NCI-H82 treated with DMSO at 0.1 percent for 48 hours (cell line): Measurements from ENCODE around the gene TNFRSF4.

Experiments used
- DNase-seq: peaks from one replicate; lab custom pipeline; 2025; ENCODE audit not compliant: unreplicated experiment; lab: John Stamatoyannopoulos, UW

The TNFRSF4 gene

DNA sequence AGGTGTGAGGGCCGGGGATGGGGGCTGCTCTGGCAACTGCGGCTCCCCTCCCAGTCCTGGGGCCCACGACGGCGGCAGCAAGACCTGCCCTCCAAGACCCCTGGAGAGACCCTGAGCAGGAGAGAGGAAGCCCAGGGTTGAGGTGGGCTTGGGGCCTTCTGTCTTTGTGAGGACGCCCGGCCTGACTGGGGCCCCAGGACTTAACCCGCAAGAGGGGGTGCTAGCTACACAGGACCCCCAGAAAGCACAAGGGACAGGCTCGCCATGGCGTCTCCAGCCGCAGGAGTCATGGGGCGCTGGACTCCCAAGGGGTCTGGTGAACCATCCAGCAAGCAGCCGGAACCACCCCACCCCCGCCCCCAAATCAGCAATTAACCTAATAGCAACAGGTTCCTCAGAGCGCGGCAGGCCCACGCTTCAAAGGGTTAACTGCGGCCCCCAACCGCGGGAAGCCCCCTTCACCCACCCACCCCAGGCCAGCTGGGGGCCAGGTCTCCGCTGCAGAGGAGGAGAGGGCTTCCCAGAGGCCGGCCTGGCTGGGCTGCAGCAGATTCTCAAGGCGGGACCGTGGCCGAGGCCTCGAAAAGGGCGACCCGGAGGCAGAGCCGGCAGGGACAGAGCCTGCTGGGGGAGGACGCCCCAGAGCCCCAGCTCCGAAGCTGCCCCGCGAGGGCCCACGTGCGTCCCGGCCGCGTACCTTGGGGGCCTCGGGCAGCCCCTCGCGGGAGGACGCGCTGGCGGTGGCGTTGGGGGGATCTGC, 32.0 kb upstream of the TNFRSF4 start:
- DNase-seq: no peak

GRCh38 chr1:1245178-1245816, 31.3 kb upstream of the TNFRSF4 start:
- no peak for DNase-seq

GRCh38 chr1:1244192-1244811, 30.3 kb upstream of the TNFRSF4 start:
- DNase-seq: no peak

DNA sequence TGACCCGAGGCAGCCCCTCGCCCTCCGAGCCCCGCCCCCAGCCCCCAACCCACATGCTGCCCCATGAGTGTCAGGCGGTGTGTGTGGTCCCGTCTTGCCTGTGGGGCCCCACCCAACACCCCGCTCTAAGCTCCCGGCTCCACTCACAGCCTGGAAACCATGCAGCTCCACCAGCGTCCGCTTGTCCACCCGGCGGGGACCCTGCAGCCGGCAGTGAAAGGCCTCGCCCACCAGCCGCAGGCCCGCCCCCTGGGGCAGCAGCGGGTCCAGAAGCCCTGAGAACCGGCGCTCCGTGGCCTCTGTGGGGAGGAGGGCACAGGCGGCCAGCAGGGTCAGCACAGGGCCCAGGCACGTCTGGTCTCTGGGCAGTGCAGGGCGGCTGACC, 29.8 kb upstream of the TNFRSF4 start:
- DNase-seq: no peak

DNA sequence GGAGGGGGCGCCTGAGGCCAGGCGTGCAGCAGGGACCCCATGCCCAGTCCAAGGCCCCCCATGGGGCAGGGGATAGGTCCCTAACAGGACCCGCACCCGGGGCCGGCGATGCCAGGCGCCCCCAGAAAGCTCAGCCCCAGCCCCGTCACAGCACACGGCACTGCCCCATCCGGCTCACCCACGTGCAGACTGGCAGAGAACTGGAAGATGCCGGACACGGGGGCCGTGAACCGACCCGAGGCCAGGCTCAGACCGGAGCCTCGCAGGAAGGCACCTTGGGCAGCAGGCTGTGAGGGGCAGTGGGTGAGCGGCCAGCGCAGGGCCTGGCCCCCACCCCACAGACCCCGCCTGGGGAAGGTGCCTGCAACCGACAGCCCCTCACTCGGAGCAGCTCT, 29.3 kb upstream of the TNFRSF4 start:
- no peak for DNase-seq

DNA sequence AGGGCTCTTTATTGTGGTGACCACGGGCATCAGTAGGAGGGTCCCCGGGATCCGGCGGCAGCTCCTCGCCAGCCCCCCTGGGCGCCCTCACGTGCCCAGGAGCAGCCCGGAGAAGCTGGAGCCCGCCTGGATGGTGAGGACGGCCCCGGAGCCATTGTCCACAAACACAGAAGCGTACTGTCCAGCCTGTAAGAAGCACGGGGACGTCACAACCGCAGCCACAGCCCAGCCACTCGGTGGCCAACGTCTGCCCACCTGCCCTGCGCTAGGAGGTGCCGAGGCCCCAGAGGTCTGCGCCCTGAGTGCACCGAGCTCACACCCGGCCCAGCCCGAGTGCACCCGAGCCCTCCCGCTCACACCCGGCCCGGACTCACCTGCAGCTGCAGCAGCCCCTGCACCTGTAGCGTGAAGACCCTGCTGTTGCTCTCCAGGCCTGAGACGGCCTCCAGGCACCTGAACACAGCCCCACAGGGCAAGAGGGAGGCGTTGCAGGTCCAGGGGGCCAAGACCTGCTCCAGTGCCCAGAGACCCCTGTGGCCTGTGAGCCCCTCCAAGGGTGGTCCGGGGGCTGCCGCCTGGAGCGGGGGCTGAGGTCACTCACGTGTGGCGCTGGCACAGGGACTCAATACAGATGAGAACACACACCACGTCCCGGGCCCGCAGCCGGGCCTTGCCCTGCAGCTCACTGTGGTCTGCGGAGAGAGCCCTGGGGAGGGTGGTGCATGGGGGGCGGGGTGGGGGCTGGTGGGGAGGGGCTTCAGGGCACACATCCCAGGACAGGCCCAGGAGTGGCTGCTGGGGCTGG, 28.7 kb upstream of the TNFRSF4 start:
- DNase-seq: no peak

GRCh38 chr1:1241588-1242219, 27.8 kb upstream of the TNFRSF4 start:
- DNase-seq: no peak

DNA sequence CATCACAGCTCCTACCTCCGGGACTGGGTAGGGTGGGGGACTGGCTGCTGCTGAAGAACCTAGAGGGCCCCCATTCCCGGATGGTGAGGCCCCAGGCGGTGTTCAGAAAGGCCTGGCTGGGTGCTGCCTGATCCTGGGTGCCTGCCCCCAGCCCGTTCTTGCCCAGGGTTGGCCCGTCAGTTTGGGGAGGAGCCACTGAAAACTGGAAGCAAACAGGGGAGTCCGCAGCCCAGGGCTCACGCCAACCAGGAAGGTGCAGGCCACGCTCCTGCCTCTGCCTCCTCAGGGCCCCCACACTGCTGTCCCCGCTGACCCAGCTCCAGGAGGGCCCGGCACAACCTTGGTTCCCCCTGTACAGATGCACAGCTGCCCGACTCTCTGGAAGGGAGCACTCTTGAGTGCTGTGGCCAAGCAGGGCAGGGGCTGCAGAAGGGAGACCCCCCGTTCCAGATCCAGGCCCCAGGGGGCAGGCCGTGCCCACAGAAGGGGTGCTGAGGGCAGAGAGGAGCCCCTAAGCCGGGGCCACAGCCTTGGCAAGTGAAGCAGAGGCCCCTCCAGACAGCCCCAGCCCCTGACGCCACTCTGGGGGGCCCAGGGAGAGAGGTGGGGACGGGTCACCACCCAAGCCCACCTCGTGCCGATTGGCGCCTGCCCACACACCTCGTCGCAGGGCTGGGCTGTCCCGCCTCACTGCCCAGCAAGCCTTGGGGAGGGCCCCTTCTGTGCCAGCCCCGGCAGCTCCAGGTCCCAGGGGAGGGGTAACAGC, 27.1 kb upstream of the TNFRSF4 start:
- no peak for DNase-seq

DNA sequence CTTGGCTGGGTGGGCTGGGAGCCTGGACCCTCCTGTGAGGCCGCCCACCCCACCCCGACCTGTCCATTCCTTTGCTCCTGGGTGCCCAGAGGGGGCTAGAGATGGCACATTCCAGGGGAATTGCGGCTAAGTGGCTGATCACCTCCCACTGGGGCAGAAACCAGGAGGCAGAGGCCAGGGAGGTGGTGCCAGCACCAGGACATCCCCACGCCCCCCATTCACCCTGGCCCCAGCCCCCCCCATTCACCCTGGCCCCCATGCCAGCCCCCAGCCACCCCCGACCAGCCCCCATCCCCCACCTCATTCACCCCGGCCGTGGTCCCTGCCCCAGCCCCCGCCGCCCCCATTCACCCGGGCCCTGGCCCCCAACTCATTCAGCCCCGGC, 26.4 kb upstream of the TNFRSF4 start:
- DNase-seq: no peak

- no peak for DNase-seq
Measured at GRCh38 chr1:1239614-1240347, 25.8 kb upstream of the TNFRSF4 start.

DNA sequence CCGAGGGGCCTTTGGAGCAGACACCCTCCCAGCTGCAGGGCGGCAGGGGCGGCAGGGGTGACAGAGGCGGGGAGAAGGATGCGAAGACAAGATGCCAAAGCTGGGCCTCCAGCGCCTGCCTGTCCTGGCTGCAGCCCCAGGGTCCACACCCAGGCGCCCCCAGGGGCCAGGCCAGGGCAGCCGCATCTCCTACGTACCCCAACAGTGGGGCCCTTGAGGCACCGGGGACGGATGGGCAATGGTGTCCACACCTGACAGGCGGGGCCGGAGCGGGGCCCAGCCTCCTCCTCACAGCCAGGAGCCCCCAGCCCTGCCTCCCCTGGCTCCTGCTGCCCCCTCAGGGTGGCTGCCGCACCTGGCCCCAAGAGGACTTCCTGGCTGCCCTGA, 25.3 kb upstream of the TNFRSF4 start:
- no peak for DNase-seq

DNA sequence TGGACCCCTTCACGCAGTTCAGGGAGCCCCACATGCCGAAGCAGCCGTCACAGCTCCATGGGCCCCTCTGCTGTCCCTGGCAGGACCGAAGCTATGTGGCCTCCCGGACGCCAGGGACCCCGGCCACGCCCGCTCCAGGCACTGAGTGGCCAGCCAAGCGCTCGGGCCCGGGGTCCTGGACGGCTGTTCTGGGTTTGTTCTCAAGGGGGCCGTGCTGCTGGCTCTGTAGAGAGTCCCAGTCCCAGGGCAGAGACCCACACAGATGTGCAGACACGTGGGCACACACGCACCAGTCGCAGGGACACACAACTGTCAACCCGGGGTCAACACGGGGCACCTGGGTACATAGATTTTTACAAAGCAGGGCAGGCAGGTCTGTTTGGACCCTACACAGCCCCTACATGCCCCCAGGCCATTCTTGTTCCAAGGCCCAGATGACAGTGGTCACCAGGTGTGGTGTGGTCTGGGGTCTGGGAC, 24.8 kb upstream of the TNFRSF4 start:
- DNase-seq: no peak

GRCh38 chr1:1237874-1238701, 24.1 kb upstream of the TNFRSF4 start:
- DNase-seq: no peak

GRCh38 chr1:1236945-1237873, 23.3 kb upstream of the TNFRSF4 start:
- no peak for DNase-seq

DNA sequence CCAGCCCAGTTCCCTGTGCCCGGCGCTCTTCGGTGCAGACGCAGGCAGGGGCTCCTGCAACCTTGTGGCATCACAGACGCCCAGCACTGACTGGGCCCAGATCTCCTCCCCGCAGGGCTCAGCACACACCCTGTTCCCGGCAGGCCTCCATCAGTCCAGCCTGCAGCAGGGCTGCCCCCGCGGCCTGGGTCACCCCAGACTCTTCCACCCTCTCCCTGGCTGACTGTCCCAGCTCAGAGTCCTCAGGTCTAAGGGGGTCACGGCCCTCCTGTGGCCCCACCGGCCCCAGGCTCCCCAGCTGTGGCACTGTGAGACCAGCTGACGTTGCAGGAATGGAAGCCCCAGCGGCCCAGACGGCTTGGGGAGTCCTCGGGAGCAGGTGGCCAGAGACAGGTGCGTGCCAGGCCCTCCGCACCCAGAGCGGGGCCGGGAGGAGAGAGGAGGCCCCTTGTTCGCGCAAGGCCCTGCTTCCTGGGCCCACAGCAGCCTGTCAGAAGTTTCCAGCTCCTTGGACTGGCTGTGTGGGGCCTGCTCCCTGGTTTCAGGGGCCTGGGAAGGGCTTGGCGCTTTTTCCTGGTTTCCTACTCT, 22.3 kb upstream of the TNFRSF4 start:
- DNase-seq: no peak

- no peak for DNase-seq
Measured at GRCh38 chr1:1235016-1235744, 21.2 kb upstream of the TNFRSF4 start.
